ENCODE measurements around the gene ZBTB39. TPM values are rescaled to one million over a fixed set of nuclear protein-coding genes. Genes with fewer than 3 reads are reported as not detected.
A peak's percentile ranks its signal among the peaks of the same experiment; 100 is the strongest.

Gene ZBTB39
- total RNA-seq, 1 experiment from 2014 or later, result 7.6 TPM

- intact Hi-C loops (cut with micrococcal nuclease; ENCODE audit: unreplicated experiment), result no loop called here
- Histone ChIP-seq H2AFZ (no peak overlapping the region), H3K4me1 (replicated peaks; ENCODE audit: insufficient read depth) (peaks cover 19% of the 10 kb centered on the region), H3K9me2 (ENCODE audit: insufficient read depth) (no peaks in the 10 kb centered on the region), H3K36me3 (ENCODE audit: low read depth) (no peaks in the 10 kb centered on the region), H3F3A (ENCODE audit: insufficient read depth, low read depth) (peaks cover 3% of the 10 kb centered on the region; the same call in 1 of the 2 replicates), H3K9me3 (ENCODE audit: insufficient read depth, low read depth) (no peaks in the 10 kb centered on the region), H3K79me2 (ENCODE audit: low read depth) (no peaks in the 10 kb centered on the region), H3K4me3 (no peak overlapping the region), H4K20me1 (ENCODE audit: insufficient read depth) (no peaks in the 10 kb centered on the region), H3K27ac (no peak overlapping the region), H3K27me3 (ENCODE audit: insufficient read depth, low read depth) (no peaks in the 10 kb centered on the region), H3K4me2 (peak overlapping the region; percentile 26; the same call in 1 of the 2 replicates)
- no peak for TF ChIP-seq EZH2 (IDR thresholded peaks at IDR 0.05; ENCODE audit: low read depth)
- no peak for TF ChIP-seq CTCF (conservative IDR thresholded peaks at IDR 0.05)
- CTCF ChIA-PET, result no interaction called here
- POLR2A ChIA-PET (ENCODE audit: unreplicated experiment), result no interaction called here
- DNase-seq, result no peak
- BruUV-seq (replicated peaks), result no TSS peak
Observed at GRCh38 chr12:56955631-56956256, 50.6 kb downstream of the ZBTB39 start.

- ChIA-PET CTCF (no interaction called here), POLR2A (ENCODE audit: unreplicated experiment) (no interaction called here)
- H3K27me3 ChIP-seq (ENCODE audit: insufficient read depth, low read depth), result no peaks in the 10 kb centered on the region
- H3K4me1 ChIP-seq (replicated peaks; ENCODE audit: insufficient read depth), result peaks cover 19% of the 10 kb centered on the region
- H3K79me2 ChIP-seq (ENCODE audit: low read depth), result no peaks in the 10 kb centered on the region
- no peak overlapping the region for H3K4me3 ChIP-seq
- no peak overlapping the region for H2AFZ ChIP-seq
- intact Hi-C loops (cut with micrococcal nuclease; ENCODE audit: unreplicated experiment), result no loop called here
- no peaks in the 10 kb centered on the region for H3K36me3 ChIP-seq (ENCODE audit: low read depth)
- H3K27ac ChIP-seq, result no peak overlapping the region
- peak overlapping the region; percentile 26; the same call in 1 of the 2 replicates for H3K4me2 ChIP-seq
- no peak for DNase-seq
- no peaks in the 10 kb centered on the region for H3K9me3 ChIP-seq (ENCODE audit: insufficient read depth, low read depth)
- no TSS peak for BruUV-seq (replicated peaks)
- H3F3A ChIP-seq (ENCODE audit: insufficient read depth, low read depth), result peaks cover 3% of the 10 kb centered on the region; the same call in 1 of the 2 replicates
- TF ChIP-seq CTCF (conservative IDR thresholded peaks at IDR 0.05) (no peak), EZH2 (IDR thresholded peaks at IDR 0.05; ENCODE audit: low read depth) (no peak)
- no peaks in the 10 kb centered on the region for H4K20me1 ChIP-seq (ENCODE audit: insufficient read depth)
- no peaks in the 10 kb centered on the region for H3K9me2 ChIP-seq (ENCODE audit: insufficient read depth)
Observed at GRCh38 chr12:56954958-56955355, 51.4 kb downstream of the ZBTB39 start.

GRCh38 chr12:56954057-56954957, 52.0 kb downstream of the ZBTB39 start:
- H3K4me1 ChIP-seq (replicated peaks; ENCODE audit: insufficient read depth), result peaks cover 19% of the 10 kb centered on the region
- no peaks in the 10 kb centered on the region for H3K9me2 ChIP-seq (ENCODE audit: insufficient read depth)
- no peaks in the 10 kb centered on the region for H3K27me3 ChIP-seq (ENCODE audit: insufficient read depth, low read depth)
- CTCF ChIA-PET, result no interaction called here
- H3K36me3 ChIP-seq (ENCODE audit: low read depth), result no peaks in the 10 kb centered on the region
- intact Hi-C loops (cut with micrococcal nuclease; ENCODE audit: unreplicated experiment), result no loop called here
- H3K4me2 ChIP-seq, result no peak overlapping the region
- no peak overlapping the region for H2AFZ ChIP-seq
- BruUV-seq (replicated peaks), result no TSS peak
- H3K27ac ChIP-seq, result no peak overlapping the region
- no peaks in the 10 kb centered on the region for H3K9me3 ChIP-seq (ENCODE audit: insufficient read depth, low read depth)
- H3K79me2 ChIP-seq (ENCODE audit: low read depth), result no peaks in the 10 kb centered on the region
- POLR2A ChIA-PET (ENCODE audit: unreplicated experiment), result no interaction called here
- H3F3A ChIP-seq (ENCODE audit: insufficient read depth, low read depth), result peaks cover 3% of the 10 kb centered on the region; the same call in 1 of the 2 replicates
- no peak overlapping the region for H3K4me3 ChIP-seq
- DNase-seq, result no peak
- no peaks in the 10 kb centered on the region for H4K20me1 ChIP-seq (ENCODE audit: insufficient read depth)
- no peak for TF ChIP-seq CTCF (conservative IDR thresholded peaks at IDR 0.05)
- no peak for TF ChIP-seq EZH2 (IDR thresholded peaks at IDR 0.05; ENCODE audit: low read depth)
